Ectodermal cell (in vitro differentiated cells): ENCODE measurements around the gene ULK1.

Experiments used
- H3K27ac ChIP-seq: 2 replicates; pipeline ENCODE4 v1.7.0; 2013; ENCODE audit warnings: mild to moderate bottlenecking, low read depth, low read length; ENCODE audit not compliant: insufficient read depth, poor library complexity, severe bottlenecking
- H3K27me3 ChIP-seq: 2 replicates; pipeline ENCODE4 v1.7.0; 2013; ENCODE audit warnings: mild to moderate bottlenecking, low read length; ENCODE audit not compliant: insufficient read depth, control insufficient read depth, poor library complexity, severe bottlenecking
- H3K36me3 ChIP-seq: one replicate; pipeline ENCODE4 v1.7.0; 2013; ENCODE audit warnings: low read length; ENCODE audit not compliant: control insufficient read depth, insufficient read depth
- H3K4me1 ChIP-seq: one replicate; pipeline ENCODE4 v1.7.0; 2013; ENCODE audit warnings: low read length; ENCODE audit not compliant: control insufficient read depth, insufficient read depth
- H3K4me3 ChIP-seq: 2 replicates; pipeline ENCODE4 v1.7.0; 2013; ENCODE audit warnings: low read depth, low read length, control low read depth; ENCODE audit not compliant: insufficient read depth
- H3K9me3 ChIP-seq: 2 replicates; pipeline ENCODE4 v1.7.0; 2013; ENCODE audit warnings: mild to moderate bottlenecking, low read length, moderate library complexity; ENCODE audit not compliant: control insufficient read depth
- WGBS, 2 experiments: methylation state at CpG; one replicate each; pipeline ENCODE4 v1.1.7; 2013; ENCODE audit warnings: missing lambda C conversion rate in 2 of 2; 5-methylcytosine and 5-hydroxymethylcytosine counted together

The ULK1 gene

GRCh38 chr12:131915823-131916222, 21.4 kb downstream of the ULK1 start:
- Histone ChIP-seq H3K4me3 (no peak overlapping the region), H3K4me1 (no peaks in the 10 kb centered on the region), H3K9me3 (no peaks in the 10 kb centered on the region), H3K27ac (no peak overlapping the region), H3K27me3 (no peaks in the 10 kb centered on the region), H3K36me3 (peaks cover 44% of the 10 kb centered on the region)
- 93 to 94% methylated on average over 21 of the region's 21 CpGs for WGBS, 2 experiments

- Histone ChIP-seq H3K9me3 (no peaks in the 10 kb centered on the region), H3K4me1 (no peaks in the 10 kb centered on the region), H3K27me3 (no peaks in the 10 kb centered on the region), H3K36me3 (peaks cover 44% of the 10 kb centered on the region), H3K4me3 (no peak overlapping the region), H3K27ac (no peak overlapping the region)
- 91% methylated on average over 36 of the region's 36 CpGs for WGBS, 2 experiments
Measured at GRCh38 chr12:131916306-131917138, 22.1 kb downstream of the ULK1 start.

- no peak overlapping the region for H3K27ac ChIP-seq
- 81 to 83% methylated on average over 22 to 23 of the region's 31 CpGs for WGBS, 2 experiments
- H3K4me1 ChIP-seq, result no peaks in the 10 kb centered on the region
- H3K27me3 ChIP-seq, result no peaks in the 10 kb centered on the region
- peaks cover 42% of the 10 kb centered on the region for H3K36me3 ChIP-seq
- no peak overlapping the region for H3K4me3 ChIP-seq
- no peaks in the 10 kb centered on the region for H3K9me3 ChIP-seq
Measured at GRCh38 chr12:131917139-131917710, 22.8 kb downstream of the ULK1 start.

- Histone ChIP-seq H3K36me3 (peaks cover 37% of the 10 kb centered on the region), H3K9me3 (no peaks in the 10 kb centered on the region), H3K4me3 (no peak overlapping the region), H3K4me1 (no peaks in the 10 kb centered on the region), H3K27ac (no peak overlapping the region), H3K27me3 (no peaks in the 10 kb centered on the region)
- WGBS, 2 experiments, result 94% methylated on average over 18 of the region's 18 CpGs
Measured at GRCh38 chr12:131917711-131918306, 23.4 kb downstream of the ULK1 start.

GRCh38 chr12:131918311-131919050, 24.1 kb downstream of the ULK1 start:
- H3K4me3 ChIP-seq, result no peak overlapping the region
- H3K36me3 ChIP-seq, result peaks cover 31% of the 10 kb centered on the region
- WGBS, 2 experiments, result 92% methylated on average over 19 to 20 of the region's 20 CpGs
- H3K27me3 ChIP-seq, result no peaks in the 10 kb centered on the region
- H3K27ac ChIP-seq, result no peak overlapping the region
- no peaks in the 10 kb centered on the region for H3K4me1 ChIP-seq
- H3K9me3 ChIP-seq, result no peaks in the 10 kb centered on the region

GRCh38 chr12:131919051-131919347, 24.6 kb downstream of the ULK1 start:
- WGBS, 2 experiments, result 96 to 97% methylated on average over 19 of the region's 19 CpGs
- H3K9me3 ChIP-seq, result no peaks in the 10 kb centered on the region
- H3K36me3 ChIP-seq, result peaks cover 30% of the 10 kb centered on the region

GRCh38 chr12:131919366-131920156, 25.1 kb downstream of the ULK1 start:
- H3K36me3 ChIP-seq, result peaks cover 30% of the 10 kb centered on the region
- 96 to 97% methylated on average over 37 of the region's 37 CpGs for WGBS, 2 experiments
- H3K9me3 ChIP-seq, result no peaks in the 10 kb centered on the region

More at GRCh38 chr12:131919051-131919347, 24.6 kb downstream of the ULK1 start:
- H3K27me3 ChIP-seq, result no peaks in the 10 kb centered on the region
- no peaks in the 10 kb centered on the region for H3K4me1 ChIP-seq
- H3K4me3 ChIP-seq, result no peak overlapping the region
- H3K27ac ChIP-seq, result no peak overlapping the region

GRCh38 chr12:131920157-131920508, 25.7 kb downstream of the ULK1 start:
- H3K36me3 ChIP-seq, result peaks cover 25% of the 10 kb centered on the region
- no peak overlapping the region for H3K4me3 ChIP-seq
- no peaks in the 10 kb centered on the region for H3K4me1 ChIP-seq
- no peaks in the 10 kb centered on the region for H3K27me3 ChIP-seq
- no peaks in the 10 kb centered on the region for H3K9me3 ChIP-seq
- no peak overlapping the region for H3K27ac ChIP-seq
- 94 to 96% methylated on average over 14 of the region's 14 CpGs for WGBS, 2 experiments

More at GRCh38 chr12:131919366-131920156, 25.1 kb downstream of the ULK1 start:
- Histone ChIP-seq H3K27ac (no peak overlapping the region), H3K27me3 (no peaks in the 10 kb centered on the region), H3K4me1 (no peaks in the 10 kb centered on the region), H3K4me3 (no peak overlapping the region)

- 94% methylated on average over 35 of the region's 35 CpGs for WGBS, 2 experiments
- Histone ChIP-seq H3K4me3 (no peak overlapping the region), H3K4me1 (no peaks in the 10 kb centered on the region)
Measured at GRCh38 chr12:131920902-131921840, 26.7 kb downstream of the ULK1 start.

More at GRCh38 chr12:131920902-131921840, 26.7 kb downstream of the ULK1 start:
- Histone ChIP-seq H3K27ac (no peak overlapping the region), H3K36me3 (peaks cover 21% of the 10 kb centered on the region), H3K27me3 (no peaks in the 10 kb centered on the region), H3K9me3 (no peaks in the 10 kb centered on the region)
